SKM-1 (cell line): ENCODE results near the gene CADM1.

ENCODE experiments used
- DNase-seq: peaks from one replicate; lab custom pipeline; 2025; ENCODE audit not compliant: unreplicated experiment; lab: John Stamatoyannopoulos, UW

CADM1 gene

GRCh38 chr11:115325523-115325922 is 178.7 kb downstream of the CADM1 start:
- DNase-seq = no peak

- DNase-seq = peak; percentile 52
Measured at GRCh38 chr11:115324581-115325432, 179.4 kb downstream of the CADM1 start.

GRCh38 chr11:115322553-115323203 is 181.5 kb downstream of the CADM1 start:
- no peak for DNase-seq

GRCh38 chr11:115321605-115322289 is 182.5 kb downstream of the CADM1 start:
- no peak for DNase-seq

- DNase-seq = no peak
Measured at GRCh38 chr11:115317277-115318185, 186.7 kb downstream of the CADM1 start.

- DNase-seq = no peak
Measured at GRCh38 chr11:115316696-115317095, 187.5 kb downstream of the CADM1 start.

- DNase-seq = no peak
Measured at GRCh38 chr11:115314330-115314920, 189.8 kb downstream of the CADM1 start.

- no peak for DNase-seq
Measured at GRCh38 chr11:115313224-115313838, 190.9 kb downstream of the CADM1 start.

GRCh38 chr11:115311949-115312348 is 192.3 kb downstream of the CADM1 start:
- no peak for DNase-seq

GRCh38 chr11:115306689-115307088 is 197.5 kb downstream of the CADM1 start:
- no peak for DNase-seq

GRCh38 chr11:115304774-115305472 is 199.3 kb downstream of the CADM1 start:
- DNase-seq = no peak

- no peak for DNase-seq
Measured at GRCh38 chr11:115303929-115304531, 200.2 kb downstream of the CADM1 start.

- no peak for DNase-seq
Measured at GRCh38 chr11:115302946-115303703, 201.1 kb downstream of the CADM1 start.

- no peak for DNase-seq
Measured at GRCh38 chr11:115300660-115301428, 203.4 kb downstream of the CADM1 start.

- no peak for DNase-seq
Measured at GRCh38 chr11:115298300-115299012, 205.8 kb downstream of the CADM1 start.

- DNase-seq = no peak
Measured at GRCh38 chr11:115297330-115297729, 206.9 kb downstream of the CADM1 start.

GRCh38 chr11:115291325-115291724 is 212.9 kb downstream of the CADM1 start:
- no peak for DNase-seq
